COLO829 (cell line): ENCODE data around the gene ODF4.
A peak's percentile ranks its signal among the peaks of the same experiment; 100 is the strongest.

Experiments used
- DNase-seq: peaks from one replicate; pipeline ENCODE4 v3.0.0; 2012; ENCODE audit warnings: low spot score

The ODF4 gene

GRCh38 chr17:8339540-8339939 is at the start of gene ODF4:
TSS of gene ODF4 (plus strand) at chr17:8339840. CDS start at chr17:8340052, 212 bp downstream.
- DNase-seq, result no peak

- DNase-seq, result no peak
These were observed 49.6 kb upstream of the ODF4 start for GRCh38 chr17:8290043-8290442.

GRCh38 chr17:8292639-8293395 is 46.8 kb upstream of the ODF4 start:
- DNase-seq, result peak; percentile 59

GRCh38 chr17:8294361-8294760 is 45.3 kb upstream of the ODF4 start:
- no peak for DNase-seq

- DNase-seq, result no peak
These were observed 44.8 kb upstream of the ODF4 start for GRCh38 chr17:8294814-8295316.

- DNase-seq, result no peak
These were observed 39.4 kb upstream of the ODF4 start for GRCh38 chr17:8300226-8300625.

- peak; percentile 72 for DNase-seq
These were observed 38.9 kb upstream of the ODF4 start for GRCh38 chr17:8300627-8301242.

GRCh38 chr17:8310601-8311123 is 29.0 kb upstream of the ODF4 start:
- DNase-seq, result no peak

- no peak for DNase-seq
These were observed 28.4 kb upstream of the ODF4 start for GRCh38 chr17:8311131-8311790.

GRCh38 chr17:8312251-8312650 is 27.4 kb upstream of the ODF4 start:
- no peak for DNase-seq

GRCh38 chr17:8312726-8313600 is 26.7 kb upstream of the ODF4 start:
- DNase-seq, result no peak

- no peak for DNase-seq
These were observed 24.6 kb upstream of the ODF4 start for GRCh38 chr17:8314797-8315763.

- DNase-seq, result no peak
These were observed 23.8 kb upstream of the ODF4 start for GRCh38 chr17:8315764-8316217.

- DNase-seq, result no peak
These were observed 21.4 kb upstream of the ODF4 start for GRCh38 chr17:8318010-8318935.

- DNase-seq, result no peak
These were observed 19.4 kb upstream of the ODF4 start for GRCh38 chr17:8320262-8320661.

GRCh38 chr17:8320990-8321389 is 18.6 kb upstream of the ODF4 start:
- DNase-seq, result no peak

- DNase-seq, result no peak
These were observed 17.6 kb upstream of the ODF4 start for GRCh38 chr17:8322061-8322460.

- DNase-seq, result no peak
These were observed 15.5 kb upstream of the ODF4 start for GRCh38 chr17:8324132-8324531.

GRCh38 chr17:8324923-8325322 is 14.7 kb upstream of the ODF4 start:
- no peak for DNase-seq
